ENCODE results near the gene BMPR1A. TPM values are rescaled to one million over a fixed set of nuclear protein-coding genes. Genes with fewer than 3 reads are reported as not detected.

BMPR1A gene
- total and polyA plus RNA-seq, 2 of the 4 experiments (the other 2 are of a cell fraction): 15.9 to 93.7 TPM

DNA sequence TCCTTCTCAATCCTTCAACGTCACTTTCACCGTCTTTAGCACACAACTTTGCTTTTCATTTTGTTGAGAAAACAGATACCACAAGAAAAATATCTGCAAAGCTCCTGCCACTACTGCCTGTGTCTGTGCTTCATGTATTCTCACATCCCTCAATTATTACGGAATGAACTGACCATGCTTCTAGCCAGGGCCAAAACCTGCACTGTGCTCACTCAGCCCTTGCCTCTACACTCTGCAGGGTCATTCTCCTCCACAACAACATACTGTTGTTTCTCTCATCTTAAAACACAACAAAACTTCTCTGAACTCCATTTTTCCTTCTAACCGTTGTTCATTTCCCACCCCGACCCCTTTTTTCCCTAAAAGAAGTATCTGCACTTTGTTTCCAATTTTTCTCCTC lies 29.5 kb downstream of the BMPR1A start:
- H3K9me1 ChIP-seq (ENCODE audit: insufficient read depth, low read length): peaks cover 2% of the 10 kb centered on the region; the same call in 1 of the 2 replicates
- H4K8ac ChIP-seq (ENCODE audit: low read depth in 2 of 2, low read length in 2 of 2): no peak overlapping the region
- intact Hi-C loops (cut with micrococcal nuclease): no loop called here
- WGBS, 2 experiments (ENCODE audit: extremely low coverage in 2 of 2, insufficient read length in 1 of 2): 61 to 100% methylated on average over 1 to 4 of the region's 5 CpGs
- TF ChIP-seq, protein P1, sequence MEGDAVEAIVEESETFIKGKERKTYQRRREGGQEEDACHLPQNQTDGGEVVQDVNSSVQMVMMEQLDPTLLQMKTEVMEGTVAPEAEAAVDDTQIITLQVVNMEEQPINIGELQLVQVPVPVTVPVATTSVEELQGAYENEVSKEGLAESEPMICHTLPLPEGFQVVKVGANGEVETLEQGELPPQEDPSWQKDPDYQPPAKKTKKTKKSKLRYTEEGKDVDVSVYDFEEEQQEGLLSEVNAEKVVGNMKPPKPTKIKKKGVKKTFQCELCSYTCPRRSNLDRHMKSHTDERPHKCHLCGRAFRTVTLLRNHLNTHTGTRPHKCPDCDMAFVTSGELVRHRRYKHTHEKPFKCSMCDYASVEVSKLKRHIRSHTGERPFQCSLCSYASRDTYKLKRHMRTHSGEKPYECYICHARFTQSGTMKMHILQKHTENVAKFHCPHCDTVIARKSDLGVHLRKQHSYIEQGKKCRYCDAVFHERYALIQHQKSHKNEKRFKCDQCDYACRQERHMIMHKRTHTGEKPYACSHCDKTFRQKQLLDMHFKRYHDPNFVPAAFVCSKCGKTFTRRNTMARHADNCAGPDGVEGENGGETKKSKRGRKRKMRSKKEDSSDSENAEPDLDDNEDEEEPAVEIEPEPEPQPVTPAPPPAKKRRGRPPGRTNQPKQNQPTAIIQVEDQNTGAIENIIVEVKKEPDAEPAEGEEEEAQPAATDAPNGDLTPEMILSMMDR (conservative IDR thresholded peaks at IDR 0.05; ENCODE audit: low read depth, low read length): no peak
- H2BK20ac ChIP-seq (ENCODE audit: low read depth, low read length): no peak overlapping the region
- H3K4me2 ChIP-seq (ENCODE audit: low read depth, low read length): 0 out of 2 replicates have a peak overlapping the region, but pooled peaks have one; percentile 6
- no peak overlapping the region for H2BK15ac ChIP-seq (ENCODE audit: low read depth, low read length)
- H3K23ac ChIP-seq (ENCODE audit: low read depth, low read length): peak overlapping the region; percentile 0; the same call in 1 of the 2 replicates
- in situ Hi-C loops (cut with MboI; ENCODE audit: low sequenced_read_pairs): no loop called here
- peaks cover 7% of the 10 kb centered on the region for H3K4me1 ChIP-seq (ENCODE audit: control insufficient read depth, insufficient read depth, low read length)
- H2AFZ ChIP-seq (replicated peaks; ENCODE audit: low read length, poor library complexity): no peak overlapping the region
- ChIA-PET POLR2A (ENCODE audit: unreplicated experiment) (no interaction called here), CTCF (no interaction called here)
- peak; percentile 67 for ATAC-seq (ENCODE audit: low read depth)
- H3K56ac ChIP-seq (ENCODE audit: extremely low read depth, insufficient read depth, low read length): no peak overlapping the region
- H4K91ac ChIP-seq (ENCODE audit: insufficient read depth, low read depth, low read length): no peak overlapping the region
- H2AK9ac ChIP-seq (replicated peaks; ENCODE audit: low read depth, low read length, poor library complexity): no peak overlapping the region
- H3K14ac ChIP-seq (replicated peaks; ENCODE audit: low read depth, low read length): peak overlapping the region; percentile 51; the same call in 1 of the 2 replicates
- H3K79me1 ChIP-seq (ENCODE audit: low read depth in 1 of 2, low read length in 2 of 2): peaks cover 20 to 67% of the 10 kb centered on the region in 2 experiments
- DNase-seq: no peak
- no TSS peak for BruUV-seq (replicated peaks)
- 0 out of 2 replicates have a peak overlapping the region, but pooled peaks have one; percentile 26 for H3K9ac ChIP-seq (ENCODE audit: low read depth, low read length)
- H3K18ac ChIP-seq (ENCODE audit: low read depth, low read length): no peak overlapping the region
- no peaks in the 10 kb centered on the region for H3K36me3 ChIP-seq (ENCODE audit: control insufficient read depth, insufficient read depth, low read length)
- H3K27me3 ChIP-seq (ENCODE audit: control insufficient read depth, insufficient read depth, low read length): no peaks in the 10 kb centered on the region
- peaks cover 2% of the 10 kb centered on the region; the same call in 1 of the 2 replicates for H3K9me3 ChIP-seq (ENCODE audit: control insufficient read depth, insufficient read depth, low read length)
- H2BK5ac ChIP-seq (ENCODE audit: low read depth, low read length, poor library complexity, severe bottlenecking): no peak overlapping the region
- H4K20me1 ChIP-seq (ENCODE audit: insufficient read depth, low read length): peaks cover 43% of the 10 kb centered on the region
- no peak overlapping the region for H3K4ac ChIP-seq (ENCODE audit: low read depth, low read length)
- H3K4me3 ChIP-seq (ENCODE audit: insufficient read depth, low read depth, low read length): no peak overlapping the region
- no peak overlapping the region for H4K5ac ChIP-seq (ENCODE audit: low read depth, low read length)
- H3K27ac ChIP-seq (ENCODE audit: insufficient read depth, low read length): no peak overlapping the region
- no peak overlapping the region for H2AK5ac ChIP-seq (ENCODE audit: low read depth, low read length)
- dilution Hi-C loops (cut with HindIII; ENCODE audit: low sequenced_read_pairs, unreplicated experiment): no loop called here
- H2BK120ac ChIP-seq (ENCODE audit: low read depth, low read length): no peak overlapping the region
